ENCODE data around the gene SCARB1. TPM values are rescaled to one million over a fixed set of nuclear protein-coding genes. Genes with fewer than 3 reads are reported as not detected.

Gene SCARB1
- total RNA-seq, 1 donor from 2014 or later = 25.1 TPM

GRCh38 chr12:124821252-124822200 lies 42.1 kb downstream of the SCARB1 start:
- no peaks in the 10 kb centered on the region for H3K36me3 Mint-ChIP-seq (ENCODE audit: unreplicated experiment)
- peaks cover 9% of the 10 kb centered on the region for H3K4me1 Mint-ChIP-seq (ENCODE audit: low read depth, unreplicated experiment)
- H3K9me3 Mint-ChIP-seq (ENCODE audit: unreplicated experiment) = peaks cover 7% of the 10 kb centered on the region
- no peak overlapping the region for H3K27ac Mint-ChIP-seq (ENCODE audit: unreplicated experiment)
- TF ChIP-seq CTCF (IDR thresholded peaks at IDR 0.05; ENCODE audit: partially characterized antibody, unreplicated experiment) = no peak
- no peaks in the 10 kb centered on the region for H3K27me3 Mint-ChIP-seq (ENCODE audit: unreplicated experiment)
- DNase-seq = no peak
- H3K4me3 Mint-ChIP-seq (ENCODE audit: unreplicated experiment) = no peak overlapping the region

- Mint-ChIP-seq H3K36me3 (ENCODE audit: unreplicated experiment) (no peaks in the 10 kb centered on the region), H3K4me1 (ENCODE audit: low read depth, unreplicated experiment) (peaks cover 9% of the 10 kb centered on the region), H3K27me3 (ENCODE audit: unreplicated experiment) (no peaks in the 10 kb centered on the region), H3K9me3 (ENCODE audit: unreplicated experiment) (peaks cover 5% of the 10 kb centered on the region), H3K27ac (ENCODE audit: unreplicated experiment) (no peak overlapping the region), H3K4me3 (ENCODE audit: unreplicated experiment) (no peak overlapping the region)
- DNase-seq = no peak
- TF ChIP-seq CTCF (IDR thresholded peaks at IDR 0.05; ENCODE audit: partially characterized antibody, unreplicated experiment) = no peak
Observed at GRCh38 chr12:124820199-124820598, 43.5 kb downstream of the SCARB1 start.

GRCh38 chr12:124819525-124819924 lies 44.1 kb downstream of the SCARB1 start:
- no peak for TF ChIP-seq CTCF (IDR thresholded peaks at IDR 0.05; ENCODE audit: partially characterized antibody, unreplicated experiment)
- Mint-ChIP-seq H3K4me3 (ENCODE audit: unreplicated experiment) (no peak overlapping the region), H3K9me3 (ENCODE audit: unreplicated experiment) (peaks cover 4% of the 10 kb centered on the region), H3K36me3 (ENCODE audit: unreplicated experiment) (no peaks in the 10 kb centered on the region), H3K4me1 (ENCODE audit: low read depth, unreplicated experiment) (peaks cover 8% of the 10 kb centered on the region), H3K27ac (ENCODE audit: unreplicated experiment) (no peak overlapping the region), H3K27me3 (ENCODE audit: unreplicated experiment) (no peaks in the 10 kb centered on the region)
- DNase-seq = no peak

- H3K4me3 Mint-ChIP-seq (ENCODE audit: unreplicated experiment) = no peak overlapping the region
- DNase-seq = no peak
- peaks cover 5% of the 10 kb centered on the region for H3K4me1 Mint-ChIP-seq (ENCODE audit: low read depth, unreplicated experiment)
- TF ChIP-seq CTCF (IDR thresholded peaks at IDR 0.05; ENCODE audit: partially characterized antibody, unreplicated experiment) = no peak
- H3K27ac Mint-ChIP-seq (ENCODE audit: unreplicated experiment) = no peak overlapping the region
- no peaks in the 10 kb centered on the region for H3K27me3 Mint-ChIP-seq (ENCODE audit: unreplicated experiment)
- H3K36me3 Mint-ChIP-seq (ENCODE audit: unreplicated experiment) = no peaks in the 10 kb centered on the region
- peaks cover 2% of the 10 kb centered on the region for H3K9me3 Mint-ChIP-seq (ENCODE audit: unreplicated experiment)
Observed at GRCh38 chr12:124819080-124819479, 44.6 kb downstream of the SCARB1 start.
